Bronchial epithelial cell (primary cell): Measurements from ENCODE around the gene FHL1. TPM values are rescaled to one million over a fixed set of nuclear protein-coding genes. Genes with fewer than 3 reads are reported as not detected.

Experiments used
- DNase-seq: peaks from one replicate; pipeline ENCODE4 v3.0.0-alpha.2; 2010; ENCODE audit warnings: low read depth
- FAIRE-seq: peaks from 2 replicates; lab custom pipeline; 2011; peaks lifted over from hg19 to GRCh38; lab: Jason Lieb, UNC
- H3K27me3 ChIP-seq: 2 replicates; pipeline ENCODE4 v1.5.1; 2011; ENCODE audit warnings: low read length; ENCODE audit not compliant: control insufficient read depth, insufficient read depth
- H3K36me3 ChIP-seq: 2 replicates; pipeline ENCODE4 v1.5.1; 2011; ENCODE audit warnings: low read length; ENCODE audit not compliant: control insufficient read depth, insufficient read depth
- H3K4me3 ChIP-seq: 2 replicates; pipeline ENCODE4 v1.5.1; 2011; ENCODE audit warnings: mild to moderate bottlenecking, low read depth, low read length, control low read depth
- CTCF ChIP-seq: IDR thresholded peaks from 2 replicates; pipeline ENCODE4 v1.5.1; 2011; ENCODE audit warnings: mild to moderate bottlenecking, moderate library complexity, low read length, control low read depth, inconsistent platforms; ENCODE audit not compliant: insufficient read depth, severe bottlenecking
- total RNA-seq: library from RNA; depleted of rRNA; stranded (reverse); fragments of >200 nt; gene quantifications from 2 replicates; pipeline ENCODE4 v1.2.1, GENCODE V29; 2014

Gene FHL1
- total RNA-seq, 1 donor from 2014 or later, result 45.5 TPM

- FAIRE-seq (no peak), DNase-seq (peak; percentile 12)
- no peak for TF ChIP-seq CTCF
- Histone ChIP-seq H3K4me3 (no peak overlapping the region), H3K36me3 (no peaks in the 10 kb centered on the region), H3K27me3 (no peaks in the 10 kb centered on the region)
Observed at GRCh38 chrX:136156560-136157117, 9.3 kb downstream of the FHL1 start.

GRCh38 chrX:136157187-136157586 lies 9.9 kb downstream of the FHL1 start:
- Histone ChIP-seq H3K27me3 (no peaks in the 10 kb centered on the region), H3K4me3 (no peak overlapping the region), H3K36me3 (no peaks in the 10 kb centered on the region)
- DNase-seq (no peak), FAIRE-seq (no peak)
- no peak for TF ChIP-seq CTCF

GRCh38 chrX:136158685-136159084 lies 11.4 kb downstream of the FHL1 start:
- Histone ChIP-seq H3K4me3 (no peak overlapping the region), H3K36me3 (no peaks in the 10 kb centered on the region), H3K27me3 (no peaks in the 10 kb centered on the region)
- FAIRE-seq (no peak), DNase-seq (no peak)
- no peak for TF ChIP-seq CTCF

GRCh38 chrX:136159611-136160025 lies 12.3 kb downstream of the FHL1 start:
- FAIRE-seq (no peak), DNase-seq (no peak)
- H3K27me3 ChIP-seq, result no peaks in the 10 kb centered on the region
- TF ChIP-seq CTCF, result no peak
- H3K36me3 ChIP-seq, result no peaks in the 10 kb centered on the region
- no peak overlapping the region for H3K4me3 ChIP-seq

- DNase-seq (peak; percentile 48), FAIRE-seq (no peak)
- TF ChIP-seq CTCF, result peak; percentile 73
Observed at GRCh38 chrX:136162827-136163570, 15.7 kb downstream of the FHL1 start.

GRCh38 chrX:136163689-136164088 lies 16.4 kb downstream of the FHL1 start:
- H3K4me3 ChIP-seq, result no peak overlapping the region
- no peaks in the 10 kb centered on the region for H3K36me3 ChIP-seq
- no peak for TF ChIP-seq CTCF
- FAIRE-seq, result no peak
- H3K27me3 ChIP-seq, result no peaks in the 10 kb centered on the region
- DNase-seq, result no peak

More at GRCh38 chrX:136162827-136163570, 15.7 kb downstream of the FHL1 start:
- Histone ChIP-seq H3K4me3 (no peak overlapping the region), H3K36me3 (no peaks in the 10 kb centered on the region), H3K27me3 (no peaks in the 10 kb centered on the region)
